K562 (cell line): ENCODE results near the gene POLR2L.

Experiments
- BRD4 ChIP-seq: fragments of 200-600 bp; sonication (generic); IDR thresholded peaks from 2 replicates; pipeline ENCODE4 v1.6.1; 2017; ENCODE audit warnings: inconsistent platforms
- CCNT2 ChIP-seq: IDR thresholded peaks from 2 replicates; pipeline ENCODE4 v1.6.1; 2011; ENCODE audit warnings: borderline replicate concordance, low read depth, mild to moderate bottlenecking, moderate library complexity, mixed read lengths, low read length; ENCODE audit not compliant: insufficient read length; ENCODE audit errors: extremely low read depth
- ETV1 ChIP-seq: fragments of 450-650 bp; conservative IDR thresholded peaks from 2 replicates; pipeline ENCODE4 v1.6.1; 2016; ENCODE audit warnings: missing genetic modification characterization, control low read depth, low read depth, missing compliant biosample characterization
- ETV6 ChIP-seq, 3 experiments: fragments of 150-350 bp in 1 of 3; sonication (generic) in 1 of 3; formaldehyde crosslinking in 1 of 3; IDR thresholded peaks; 2 replicates each; pipeline versions ENCODE4 v1.6.1 to v1.8.0; 2014 to 2022; ENCODE audit warnings: borderline replicate concordance in 2 of 3, low read depth in 2 of 3, antibody characterized with exemption in 1 of 3, low read length in 1 of 3, mild to moderate bottlenecking in 1 of 3, missing genetic modification reagents in 1 of 3
- GATA2 ChIP-seq: sonication (generic); formaldehyde crosslinking; IDR thresholded peaks from 2 replicates; pipeline ENCODE4 v1.4.0; 2020; ENCODE audit warnings: mild to moderate bottlenecking, missing genetic modification reagents
- RAD21 ChIP-seq, 2 experiments: fragments of 250-450 bp in 1 of 2; fragments of 450-650 bp in 1 of 2; sonication (Bioruptor Pico) in 1 of 2; formaldehyde crosslinking in 1 of 2; IDR thresholded peaks in 1 of 2; conservative IDR thresholded peaks in 1 of 2; 2 replicates each; pipeline versions ENCODE4 v1.4.0 to v1.8.0; 2020 to 2022; ENCODE audit warnings: mild to moderate bottlenecking in 2 of 2, moderate library complexity in 1 of 2
- U2AF2 ChIP-seq: fragments of 200-400 bp; formaldehyde crosslinking; optimal IDR thresholded peaks from 2 replicates; pipeline ENCODE3; 2017; ENCODE audit warnings: low read depth, mild to moderate bottlenecking, low read length
- ZNF133 ChIP-seq: fragments of 250-450 bp; sonication (Bioruptor Pico); IDR thresholded peaks from 2 replicates; pipeline ENCODE4 v1.4.0; 2020; ENCODE audit warnings: mild to moderate bottlenecking

DNA sequence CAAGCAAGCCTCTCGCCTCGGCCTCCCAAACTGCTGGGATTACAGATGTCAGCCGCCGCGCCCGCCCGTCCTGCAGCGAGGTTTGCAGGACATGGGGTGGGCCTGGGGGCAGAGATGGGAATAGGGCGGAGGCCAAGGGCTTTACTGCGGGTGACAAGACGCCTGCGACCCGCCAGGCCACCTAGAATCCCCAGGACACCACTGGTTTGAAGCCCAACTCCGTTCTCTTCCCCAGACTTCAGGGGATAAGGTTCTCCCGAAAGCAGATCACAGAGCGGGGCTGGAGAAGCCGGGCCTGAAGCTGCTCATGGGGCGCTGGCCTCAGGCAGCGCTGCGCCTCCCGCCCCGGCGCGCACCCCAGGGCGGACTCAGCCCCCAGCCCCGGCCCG, 354 bp downstream of the POLR2L start:
- TF ChIP-seq RAD21 (CRISPR knock-in tag; conservative IDR thresholded peaks at IDR 0.05 in 1 of 2, IDR thresholded peaks at IDR 0.05 in 1 of 2), result no peak
- TF ChIP-seq U2AF2, result no peak
- no peak for TF ChIP-seq BRD4
- no peak for TF ChIP-seq GATA2 (CRISPR knock-in tag)
- no peak for TF ChIP-seq CCNT2
- no peak for TF ChIP-seq ETV1 (tag)
- no peak for TF ChIP-seq ZNF133 (CRISPR knock-in tag)
- no peak for TF ChIP-seq ETV6 (IDR thresholded peaks at IDR 0.05; ENCODE audit: borderline replicate concordance in 1 of 2, low read depth in 2 of 2, low read length in 1 of 2)
- TF ChIP-seq ETV6 (CRISPR knock-in tag; IDR thresholded peaks at IDR 0.05; ENCODE audit: borderline replicate concordance), result no peak
